ENCODE results near the gene MIER1.
"Not testable (repeated sequence)": the region's sequence is repeated elsewhere in the genome, so short reads cannot be mapped to it uniquely, and the experiment has no call there.

Gene MIER1

GRCh38 chr1:66924756-66925557, at the start of gene MIER1, which contains the start of gene DNAI4:
Gene MIER1 (plus strand): TSS chr1:66924990. CDS start chr1:66925029, 39 bp downstream.
Gene DNAI4 (minus strand): TSS chr1:66924856. CDS start chr1:66924831, 25 bp downstream.
- peak; percentile 99 for DNase-seq

- no peak for DNase-seq
Measured at GRCh38 chr1:66876664-66877063, 48.1 kb upstream of the MIER1 start.

- DNase-seq: no peak
Measured at GRCh38 chr1:66889030-66889429, 35.8 kb upstream of the MIER1 start.

GRCh38 chr1:66890621-66891020, 34.2 kb upstream of the MIER1 start:
- no peak for DNase-seq

- no peak for DNase-seq
Measured at GRCh38 chr1:66893712-66894111, 31.1 kb upstream of the MIER1 start.

GRCh38 chr1:66915203-66915602, 9.6 kb upstream of the MIER1 start:
- DNase-seq: not testable (repeated sequence)

GRCh38 chr1:66916320-66916719, 8.5 kb upstream of the MIER1 start:
- DNase-seq: no peak

- no peak for DNase-seq
Measured at GRCh38 chr1:66917476-66917875, 7.3 kb upstream of the MIER1 start.

- no peak for DNase-seq
Measured at GRCh38 chr1:66919063-66919462, 5.7 kb upstream of the MIER1 start.

GRCh38 chr1:66919828-66920227, 5.0 kb upstream of the MIER1 start:
- no peak for DNase-seq

- no peak for DNase-seq
Measured at GRCh38 chr1:66920543-66920942, 4.2 kb upstream of the MIER1 start.

GRCh38 chr1:66925558-66925910, 744 bp downstream of the MIER1 start:
- DNase-seq: no peak

- no peak for DNase-seq
Measured at GRCh38 chr1:66925944-66926343, 1.2 kb downstream of the MIER1 start.

- DNase-seq: no peak
Measured at GRCh38 chr1:66927528-66927927, 2.7 kb downstream of the MIER1 start.

- DNase-seq: no peak
Measured at GRCh38 chr1:66929146-66929688, 4.4 kb downstream of the MIER1 start.

GRCh38 chr1:66929691-66929998, 4.9 kb downstream of the MIER1 start:
- no peak for DNase-seq

- DNase-seq: peak; percentile 88
Measured at GRCh38 chr1:66929999-66930822, 5.4 kb downstream of the MIER1 start.

GRCh38 chr1:66930823-66931174, 6.0 kb downstream of the MIER1 start:
- no peak for DNase-seq

GRCh38 chr1:66931590-66931989, 6.8 kb downstream of the MIER1 start:
- no peak for DNase-seq

GRCh38 chr1:66932291-66932690, 7.5 kb downstream of the MIER1 start:
- no peak for DNase-seq

- DNase-seq: no peak
Measured at GRCh38 chr1:66933887-66934700, 9.3 kb downstream of the MIER1 start.

GRCh38 chr1:66937529-66938234, 12.9 kb downstream of the MIER1 start:
- DNase-seq: no peak

GRCh38 chr1:66938613-66939012, 13.8 kb downstream of the MIER1 start:
- no peak for DNase-seq
